Activated CD4-positive, alpha-beta memory T cell treated with anti-CD3 and anti-CD28 coated beads, Interleukin-2, amount 10 ng/mL, durations not matched to agents 7 days and 5 days (primary cell): ENCODE results near the gene FNBP1. TPM values are rescaled to one million over a fixed set of nuclear protein-coding genes. Genes with fewer than 3 reads are reported as not detected.

Source experiments
- CTCF ChIA-PET: fragments of 350-600 bp; sonication (Branson Sonifier 250); formaldehyde crosslinking; loops from one replicate; lab custom pipeline; 2021; ENCODE audit warnings: antibody characterized with exemption, inconsistent platforms; lab: Charles Lee
- POLR2A ChIA-PET: fragments of 350-600 bp; sonication (Branson Sonifier 250); formaldehyde crosslinking; loops from one replicate; lab custom pipeline; 2021; ENCODE audit warnings: antibody characterized with exemption; lab: Charles Lee
- DNase-seq: peaks from one replicate; pipeline ENCODE4 v3.0.0-alpha.2; 2020
- H3K27ac Mint-ChIP-seq: one replicate; pipeline ENCODE4 v1.8.0; 2021; ENCODE audit warnings: mild to moderate bottlenecking, mixed read lengths
- H3K27me3 Mint-ChIP-seq: one replicate; pipeline ENCODE4 v1.8.0; 2021; ENCODE audit warnings: mixed read lengths
- H3K36me3 Mint-ChIP-seq: one replicate; pipeline ENCODE4 v1.8.0; 2021; ENCODE audit warnings: low read depth, mixed read lengths
- H3K4me1 Mint-ChIP-seq: one replicate; pipeline ENCODE4 v1.8.0; 2021; ENCODE audit warnings: mixed read lengths
- H3K4me3 Mint-ChIP-seq: one replicate; pipeline ENCODE4 v1.8.0; 2021; ENCODE audit warnings: mild to moderate bottlenecking, mixed read lengths
- H3K9me3 Mint-ChIP-seq: one replicate; pipeline ENCODE4 v1.8.0; 2021; ENCODE audit warnings: mixed read lengths
- total RNA-seq, 2 experiments: library from RNA; stranded (reverse); gene quantifications; one replicate each; pipeline ENCODE4 v1.2.3, GENCODE V29; 2021

FNBP1 gene
- total RNA-seq, 2 experiments from 2014 or later: 208 to 213 TPM

GRCh38 chr9:129873563-129874190 lies 169.3 kb downstream of the FNBP1 start:
- no peak for DNase-seq
- Mint-ChIP-seq H3K4me1 (peaks cover 57% of the 10 kb centered on the region), H3K4me3 (no peak overlapping the region), H3K27me3 (no peaks in the 10 kb centered on the region), H3K27ac (peak overlapping the region; percentile 26), H3K9me3 (no peaks in the 10 kb centered on the region), H3K36me3 (peaks cover 64% of the 10 kb centered on the region)
- ChIA-PET POLR2A (interaction anchor here (1.2 kb wide), 1 partner anchor 15 kb away, joined by 3 read pairs; no protein-coding TSS in a partner anchor), CTCF (no interaction called here)

- Mint-ChIP-seq H3K36me3 (peaks cover 69% of the 10 kb centered on the region), H3K4me3 (no peak overlapping the region)
- POLR2A ChIA-PET: interaction anchor here (12.5 kb wide), 2 partner anchors 18 to 35 kb away, joined by 145 to 301 read pairs; partner anchors contain the start of genes C9orf78 and USP20
These were observed 171.9 kb downstream of the FNBP1 start for GRCh38 chr9:129871046-129871445.

GRCh38 chr9:129869585-129870501 lies 173.1 kb downstream of the FNBP1 start:
- Mint-ChIP-seq H3K4me1 (peaks cover 76% of the 10 kb centered on the region), H3K27ac (peak overlapping the region; percentile 89), H3K36me3 (peaks cover 74% of the 10 kb centered on the region), H3K27me3 (no peaks in the 10 kb centered on the region), H3K4me3 (peak overlapping the region; percentile 62), H3K9me3 (no peaks in the 10 kb centered on the region)
- no peak for DNase-seq
- POLR2A ChIA-PET: interaction anchor here (0.6 to 12.5 kb wide), 15 partner anchors 9 to 184 kb away, joined by 3 to 301 read pairs (median 5); partner anchors contain the start of genes C9orf78, FNBP1, GPR107 and USP20
- CTCF ChIA-PET: interaction anchor here (0.8 to 3.4 kb wide), 3 partner anchors 15 to 168 kb away, joined by 3 to 13 read pairs (median 3); no protein-coding TSS in a partner anchor

More at GRCh38 chr9:129871046-129871445, 171.9 kb downstream of the FNBP1 start:
- H3K27me3 Mint-ChIP-seq: no peaks in the 10 kb centered on the region
- CTCF ChIA-PET: no interaction called here
- H3K4me1 Mint-ChIP-seq: peaks cover 70% of the 10 kb centered on the region
- no peak for DNase-seq
- H3K27ac Mint-ChIP-seq: peak overlapping the region; percentile 89
- no peaks in the 10 kb centered on the region for H3K9me3 Mint-ChIP-seq

GRCh38 chr9:129868872-129869486 lies 174.0 kb downstream of the FNBP1 start:
- H3K4me3 Mint-ChIP-seq: peak overlapping the region; percentile 62
- H3K9me3 Mint-ChIP-seq: no peaks in the 10 kb centered on the region
- CTCF ChIA-PET: interaction anchor here (0.8 to 3.4 kb wide), 3 partner anchors 16 to 169 kb away, joined by 3 to 13 read pairs (median 3); no protein-coding TSS in a partner anchor
- peaks cover 84% of the 10 kb centered on the region for H3K4me1 Mint-ChIP-seq
- DNase-seq: peak; percentile 96
- no peaks in the 10 kb centered on the region for H3K27me3 Mint-ChIP-seq
- H3K27ac Mint-ChIP-seq: peak overlapping the region; percentile 89
- H3K36me3 Mint-ChIP-seq: peaks cover 72% of the 10 kb centered on the region
- POLR2A ChIA-PET: interaction anchor here (0.6 to 12.5 kb wide), 22 partner anchors 7 to 188 kb away, joined by 3 to 301 read pairs (median 4); partner anchors contain the start of genes C9orf78, FNBP1, GPR107 and USP20

- Mint-ChIP-seq H3K27me3 (no peaks in the 10 kb centered on the region), H3K4me3 (peak overlapping the region; percentile 62), H3K36me3 (peaks cover 72% of the 10 kb centered on the region), H3K4me1 (peaks cover 87% of the 10 kb centered on the region), H3K9me3 (no peaks in the 10 kb centered on the region), H3K27ac (peak overlapping the region; percentile 89)
- ChIA-PET CTCF (interaction anchor here (1.9 to 3.4 kb wide), 2 partner anchors 17 to 18 kb away, joined by 3 to 13 read pairs; no protein-coding TSS in a partner anchor), POLR2A (interaction anchor here (0.6 to 12.5 kb wide), 17 partner anchors 8 to 189 kb away, joined by 3 to 301 read pairs (median 4); partner anchors contain the start of genes C9orf78, FNBP1, GPR107 and TOR1A)
- DNase-seq: no peak
These were observed 174.7 kb downstream of the FNBP1 start for GRCh38 chr9:129868023-129868871.

- ChIA-PET POLR2A (interaction anchor here (1.0 to 12.5 kb wide), 9 partner anchors 21 to 186 kb away, joined by 3 to 301 read pairs (median 4); partner anchors contain the start of genes C9orf78, FNBP1, GPR107 and TOR1A), CTCF (interaction anchor here (0.6 to 3.4 kb wide), 2 partner anchors 18 to 110 kb away, joined by 3 to 13 read pairs; no protein-coding TSS in a partner anchor)
- Mint-ChIP-seq H3K27ac (peak overlapping the region; percentile 84), H3K36me3 (peaks cover 71% of the 10 kb centered on the region), H3K27me3 (no peaks in the 10 kb centered on the region), H3K4me1 (peaks cover 91% of the 10 kb centered on the region), H3K4me3 (peak overlapping the region; percentile 30), H3K9me3 (no peaks in the 10 kb centered on the region)
- no peak for DNase-seq
These were observed 175.6 kb downstream of the FNBP1 start for GRCh38 chr9:129867136-129868022.

GRCh38 chr9:129866394-129867135 lies 176.4 kb downstream of the FNBP1 start:
- ChIA-PET CTCF (no interaction called here), POLR2A (interaction anchor here (0.6 to 12.5 kb wide), 5 partner anchors 22 to 187 kb away, joined by 3 to 301 read pairs (median 4); partner anchors contain the start of genes C9orf78, FNBP1, GPR107 and USP20)
- peak overlapping the region; percentile 84 for H3K27ac Mint-ChIP-seq
- DNase-seq: no peak
- H3K9me3 Mint-ChIP-seq: no peaks in the 10 kb centered on the region
- peaks cover 72% of the 10 kb centered on the region for H3K36me3 Mint-ChIP-seq
- no peak overlapping the region for H3K4me3 Mint-ChIP-seq
- H3K4me1 Mint-ChIP-seq: peaks cover 93% of the 10 kb centered on the region
- no peaks in the 10 kb centered on the region for H3K27me3 Mint-ChIP-seq

GRCh38 chr9:129865668-129866320 lies 177.2 kb downstream of the FNBP1 start:
- Mint-ChIP-seq H3K4me1 (peaks cover 93% of the 10 kb centered on the region), H3K4me3 (peak overlapping the region; percentile 30), H3K27ac (peak overlapping the region; percentile 90), H3K9me3 (no peaks in the 10 kb centered on the region), H3K27me3 (no peaks in the 10 kb centered on the region), H3K36me3 (peaks cover 73% of the 10 kb centered on the region)
- POLR2A ChIA-PET: interaction anchor here (0.6 to 12.5 kb wide), 9 partner anchors 11 to 682 kb away, joined by 3 to 301 read pairs (median 4); partner anchors contain the start of genes C9orf78, GPR107 and USP20
- CTCF ChIA-PET: interaction anchor here (0.8 to 2.0 kb wide), 4 partner anchors 19 to 177 kb away, joined by 3 to 15 read pairs (median 4); partner anchors contain the start of gene FNBP1
- DNase-seq: no peak

- H3K4me1 Mint-ChIP-seq: peaks cover 91% of the 10 kb centered on the region
- no peaks in the 10 kb centered on the region for H3K27me3 Mint-ChIP-seq
- peaks cover 71% of the 10 kb centered on the region for H3K36me3 Mint-ChIP-seq
- DNase-seq: no peak
- H3K9me3 Mint-ChIP-seq: no peaks in the 10 kb centered on the region
- POLR2A ChIA-PET: interaction anchor here (0.6 to 12.5 kb wide), 8 partner anchors 12 to 681 kb away, joined by 3 to 301 read pairs (median 4); partner anchors contain the start of genes C9orf78 and USP20
- H3K4me3 Mint-ChIP-seq: no peak overlapping the region
- peak overlapping the region; percentile 90 for H3K27ac Mint-ChIP-seq
- CTCF ChIA-PET: interaction anchor here (0.7 to 2.0 kb wide), 7 partner anchors 20 to 178 kb away, joined by 3 to 15 read pairs (median 3); partner anchors contain the start of gene FNBP1
These were observed 177.9 kb downstream of the FNBP1 start for GRCh38 chr9:129864991-129865647.
